Measurements from ENCODE around the gene PGM2.

DNA sequence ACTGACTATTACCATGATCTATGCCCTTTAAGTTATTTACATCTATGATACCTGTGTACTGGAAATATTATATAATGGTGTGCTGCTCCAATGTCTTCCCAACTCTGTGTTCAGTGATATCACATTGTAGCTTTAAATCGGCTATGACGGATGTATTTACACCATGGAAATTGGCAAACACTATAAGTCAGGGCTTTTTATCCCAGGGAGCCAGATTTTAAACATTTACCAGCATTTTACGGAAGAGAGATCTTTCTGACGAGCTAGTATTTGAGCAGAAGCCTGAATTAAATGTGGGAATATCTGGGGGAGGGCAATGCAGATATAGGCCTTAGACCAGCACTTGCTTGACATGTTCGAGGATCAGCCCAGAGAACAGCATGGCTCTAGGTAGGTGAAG lies 7.7 kb upstream of the PGM2 start:
- no peak for TF ChIP-seq RXRA (IDR thresholded peaks at IDR 0.05)
- TF ChIP-seq REST (IDR thresholded peaks at IDR 0.05), result no peak
- TF ChIP-seq CTCF (IDR thresholded peaks at IDR 0.05; ENCODE audit: low read depth, low read length, missing input control), result no peak
- TF ChIP-seq, protein P1, sequence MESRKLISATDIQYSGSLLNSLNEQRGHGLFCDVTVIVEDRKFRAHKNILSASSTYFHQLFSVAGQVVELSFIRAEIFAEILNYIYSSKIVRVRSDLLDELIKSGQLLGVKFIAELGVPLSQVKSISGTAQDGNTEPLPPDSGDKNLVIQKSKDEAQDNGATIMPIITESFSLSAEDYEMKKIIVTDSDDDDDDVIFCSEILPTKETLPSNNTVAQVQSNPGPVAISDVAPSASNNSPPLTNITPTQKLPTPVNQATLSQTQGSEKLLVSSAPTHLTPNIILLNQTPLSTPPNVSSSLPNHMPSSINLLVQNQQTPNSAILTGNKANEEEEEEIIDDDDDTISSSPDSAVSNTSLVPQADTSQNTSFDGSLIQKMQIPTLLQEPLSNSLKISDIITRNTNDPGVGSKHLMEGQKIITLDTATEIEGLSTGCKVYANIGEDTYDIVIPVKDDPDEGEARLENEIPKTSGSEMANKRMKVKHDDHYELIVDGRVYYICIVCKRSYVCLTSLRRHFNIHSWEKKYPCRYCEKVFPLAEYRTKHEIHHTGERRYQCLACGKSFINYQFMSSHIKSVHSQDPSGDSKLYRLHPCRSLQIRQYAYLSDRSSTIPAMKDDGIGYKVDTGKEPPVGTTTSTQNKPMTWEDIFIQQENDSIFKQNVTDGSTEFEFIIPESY (IDR thresholded peaks at IDR 0.05), result no peak
- TF ChIP-seq HNF4A (conservative IDR thresholded peaks at IDR 0.05), result no peak
- no peak for TF ChIP-seq TAF1 (conservative IDR thresholded peaks at IDR 0.05)
- TF ChIP-seq RAD21 (IDR thresholded peaks at IDR 0.05), result no peak
- TF ChIP-seq SP1 (IDR thresholded peaks at IDR 0.05), result no peak
- TF ChIP-seq YY1 (IDR thresholded peaks at IDR 0.05), result no peak
- no peak for TF ChIP-seq NR2F2 (IDR thresholded peaks at IDR 0.05)

Measured in liver (tissue), 3 donors.